Keratinocyte (primary cell): Measurements from ENCODE around the gene WFDC1.

Experiments
- EZH2 ChIP-seq: IDR thresholded peaks from one replicate; pipeline ENCODE4 v1.6.1; 2012; ENCODE audit warnings: inconsistent platforms, mild to moderate bottlenecking, low read length, moderate library complexity
- TF ChIP-seq, protein P1 (sequence below), 3 experiments: IDR thresholded peaks in 1 of 3; conservative IDR thresholded peaks in 1 of 3; optimal IDR thresholded peaks in 1 of 3; 2 replicates in 2 of 3; 3 replicates in 1 of 3; pipeline versions ENCODE3 to v1.5.1; 2011; ENCODE audit warnings: low read length in 3 of 3, mild to moderate bottlenecking in 3 of 3, moderate library complexity in 2 of 3, control low read depth in 1 of 3, inconsistent platforms in 1 of 3; ENCODE audit not compliant: insufficient read depth in 2 of 3; ENCODE audit errors: extremely low read depth in 1 of 3

DNA sequence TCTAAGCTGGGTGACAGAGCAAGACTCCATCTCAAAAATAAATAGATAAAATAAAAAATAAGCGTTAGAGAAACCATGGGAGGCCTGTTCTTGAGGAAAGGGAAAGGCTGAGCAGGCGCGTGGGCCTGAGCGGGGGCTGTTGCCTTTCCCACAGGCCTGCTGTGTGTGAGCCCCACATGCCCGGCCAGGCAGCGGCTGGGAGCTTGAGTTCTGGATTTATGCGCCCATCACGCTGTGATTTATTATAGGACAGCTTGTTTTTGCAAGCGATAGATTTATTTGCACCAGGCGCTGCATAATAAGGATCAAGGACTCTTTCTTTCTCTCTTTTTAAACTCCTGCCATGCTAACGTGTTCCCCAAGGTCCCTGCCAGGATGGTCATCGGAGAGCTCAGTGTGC lies 14.8 kb upstream of the WFDC1 start:
- TF ChIP-seq, protein P1, sequence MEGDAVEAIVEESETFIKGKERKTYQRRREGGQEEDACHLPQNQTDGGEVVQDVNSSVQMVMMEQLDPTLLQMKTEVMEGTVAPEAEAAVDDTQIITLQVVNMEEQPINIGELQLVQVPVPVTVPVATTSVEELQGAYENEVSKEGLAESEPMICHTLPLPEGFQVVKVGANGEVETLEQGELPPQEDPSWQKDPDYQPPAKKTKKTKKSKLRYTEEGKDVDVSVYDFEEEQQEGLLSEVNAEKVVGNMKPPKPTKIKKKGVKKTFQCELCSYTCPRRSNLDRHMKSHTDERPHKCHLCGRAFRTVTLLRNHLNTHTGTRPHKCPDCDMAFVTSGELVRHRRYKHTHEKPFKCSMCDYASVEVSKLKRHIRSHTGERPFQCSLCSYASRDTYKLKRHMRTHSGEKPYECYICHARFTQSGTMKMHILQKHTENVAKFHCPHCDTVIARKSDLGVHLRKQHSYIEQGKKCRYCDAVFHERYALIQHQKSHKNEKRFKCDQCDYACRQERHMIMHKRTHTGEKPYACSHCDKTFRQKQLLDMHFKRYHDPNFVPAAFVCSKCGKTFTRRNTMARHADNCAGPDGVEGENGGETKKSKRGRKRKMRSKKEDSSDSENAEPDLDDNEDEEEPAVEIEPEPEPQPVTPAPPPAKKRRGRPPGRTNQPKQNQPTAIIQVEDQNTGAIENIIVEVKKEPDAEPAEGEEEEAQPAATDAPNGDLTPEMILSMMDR (optimal IDR thresholded peaks at IDR 0.05 in 1 of 3, IDR thresholded peaks at IDR 0.05 in 1 of 3, conservative IDR thresholded peaks at IDR 0.05 in 1 of 3; ENCODE audit: extremely low read depth in 1 of 3, insufficient read depth in 2 of 3, low read length in 3 of 3) = no peak
- TF ChIP-seq EZH2 = no peak
